GM10266 (cell line): ENCODE results near the gene KISS1R.
"Not testable (repeated sequence)": the region's sequence is repeated elsewhere in the genome, so short reads cannot be mapped to it uniquely, and the experiment has no call there.

Experiments
- DNase-seq: peaks from one replicate; pipeline ENCODE4 v3.0.0; 2012; ENCODE audit errors: extremely low spot score
- TF ChIP-seq, protein P1 (sequence below): IDR thresholded peaks from 2 replicates; pipeline ENCODE4 v1.5.1; 2012; ENCODE audit warnings: mild to moderate bottlenecking, low read depth; ENCODE audit not compliant: control insufficient read depth, insufficient read depth; ENCODE audit errors: missing control alignments

Gene KISS1R

DNA sequence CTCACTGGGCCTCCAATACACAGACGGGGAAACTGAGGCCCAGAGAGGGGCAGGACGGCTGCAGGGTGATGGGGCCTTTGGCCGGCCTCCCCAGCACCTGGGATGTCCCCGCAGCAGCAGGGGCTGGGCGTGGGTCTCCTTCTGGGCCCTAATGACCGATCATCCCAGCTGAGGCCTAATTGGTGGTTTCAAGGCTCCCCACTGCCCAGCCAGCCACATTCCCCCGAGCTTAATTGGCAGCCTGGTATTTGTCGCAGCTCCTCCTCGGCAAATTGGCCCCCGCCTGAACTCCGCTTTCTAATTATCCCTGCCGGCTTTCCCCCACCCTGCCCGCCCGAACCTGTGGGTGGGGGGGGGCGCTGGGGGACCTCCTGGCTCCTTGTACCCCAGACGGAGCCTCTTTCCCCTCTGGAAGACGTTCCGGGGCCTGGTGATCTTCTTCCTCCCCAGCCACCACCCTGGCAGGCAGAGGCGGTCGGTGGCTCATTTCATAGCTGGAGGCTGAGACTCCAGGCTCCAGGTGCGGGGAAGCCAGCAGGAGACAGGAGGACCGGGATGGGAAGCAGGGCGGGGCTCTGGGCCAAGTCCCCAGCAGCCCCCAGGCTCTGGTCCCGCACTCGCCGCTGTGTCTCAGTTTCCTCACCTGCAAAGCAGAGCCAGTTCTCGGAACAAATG, 39.8 kb downstream of the KISS1R start:
- TF ChIP-seq, protein P1, sequence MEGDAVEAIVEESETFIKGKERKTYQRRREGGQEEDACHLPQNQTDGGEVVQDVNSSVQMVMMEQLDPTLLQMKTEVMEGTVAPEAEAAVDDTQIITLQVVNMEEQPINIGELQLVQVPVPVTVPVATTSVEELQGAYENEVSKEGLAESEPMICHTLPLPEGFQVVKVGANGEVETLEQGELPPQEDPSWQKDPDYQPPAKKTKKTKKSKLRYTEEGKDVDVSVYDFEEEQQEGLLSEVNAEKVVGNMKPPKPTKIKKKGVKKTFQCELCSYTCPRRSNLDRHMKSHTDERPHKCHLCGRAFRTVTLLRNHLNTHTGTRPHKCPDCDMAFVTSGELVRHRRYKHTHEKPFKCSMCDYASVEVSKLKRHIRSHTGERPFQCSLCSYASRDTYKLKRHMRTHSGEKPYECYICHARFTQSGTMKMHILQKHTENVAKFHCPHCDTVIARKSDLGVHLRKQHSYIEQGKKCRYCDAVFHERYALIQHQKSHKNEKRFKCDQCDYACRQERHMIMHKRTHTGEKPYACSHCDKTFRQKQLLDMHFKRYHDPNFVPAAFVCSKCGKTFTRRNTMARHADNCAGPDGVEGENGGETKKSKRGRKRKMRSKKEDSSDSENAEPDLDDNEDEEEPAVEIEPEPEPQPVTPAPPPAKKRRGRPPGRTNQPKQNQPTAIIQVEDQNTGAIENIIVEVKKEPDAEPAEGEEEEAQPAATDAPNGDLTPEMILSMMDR: no peak
- no peak for DNase-seq

DNA sequence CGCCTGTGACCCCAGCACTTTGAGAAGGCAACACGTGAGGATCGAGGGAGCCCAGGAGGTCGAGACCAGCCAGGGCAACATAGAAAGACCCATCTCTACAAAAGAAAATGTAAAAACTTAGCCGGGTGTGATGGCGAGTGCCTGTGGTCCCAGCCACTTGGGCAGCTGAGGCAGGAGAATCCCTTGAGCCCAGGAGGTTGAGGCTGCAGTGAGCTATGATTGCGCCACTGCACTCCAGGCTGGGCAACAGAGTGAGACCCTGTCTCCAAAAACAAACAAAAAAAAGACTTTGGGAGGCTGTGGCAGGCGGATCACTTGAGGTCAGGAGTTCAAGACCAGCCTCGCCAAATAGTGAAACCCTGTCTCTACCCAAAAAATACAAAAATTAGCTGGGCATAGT, 40.4 kb downstream of the KISS1R start:
- not testable (repeated sequence) for DNase-seq

DNA sequence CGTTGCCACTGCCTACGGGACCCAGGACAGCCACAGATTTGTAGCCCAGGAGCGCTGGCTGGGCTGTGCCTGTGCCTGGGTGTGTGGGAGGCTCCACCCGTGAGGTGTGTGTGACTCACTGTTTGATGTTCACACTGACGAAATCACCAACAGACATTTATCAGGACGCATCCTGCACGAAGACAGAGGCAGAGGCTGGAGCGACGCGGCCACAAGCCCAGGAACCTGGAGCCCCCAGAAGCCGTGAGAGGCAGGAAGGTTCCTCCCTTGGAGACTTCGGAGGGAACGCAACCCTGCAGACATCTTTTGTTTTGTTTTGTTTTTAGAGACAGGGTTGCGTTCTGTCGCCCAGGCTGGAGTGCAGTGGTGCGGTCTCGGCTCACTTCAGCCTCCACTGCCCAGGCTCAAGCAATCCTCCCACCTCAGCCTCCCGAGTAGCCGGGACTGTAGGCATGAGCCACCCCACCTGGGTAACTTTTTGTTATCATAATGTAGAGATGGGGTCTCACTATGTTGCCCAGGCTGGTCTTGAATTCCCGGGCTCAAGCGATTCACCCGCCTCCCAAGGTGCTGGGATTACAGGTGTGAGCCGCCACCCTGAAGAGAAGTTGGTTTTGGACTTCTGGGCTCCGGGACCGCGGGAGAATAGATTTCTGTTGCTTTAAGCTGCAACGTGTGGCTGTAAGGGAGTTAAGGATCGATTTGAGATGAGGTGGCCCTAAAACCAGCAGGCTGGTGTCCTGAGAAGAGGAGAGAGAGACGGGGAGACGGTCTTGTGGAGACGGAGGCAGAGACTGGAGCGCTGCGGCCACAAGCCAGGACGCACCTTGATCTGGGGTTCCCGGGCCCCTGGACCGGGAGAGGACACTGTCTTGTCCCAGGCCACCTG, 42.1 kb downstream of the KISS1R start:
- TF ChIP-seq, protein P1: no peak
- DNase-seq: no peak

DNA sequence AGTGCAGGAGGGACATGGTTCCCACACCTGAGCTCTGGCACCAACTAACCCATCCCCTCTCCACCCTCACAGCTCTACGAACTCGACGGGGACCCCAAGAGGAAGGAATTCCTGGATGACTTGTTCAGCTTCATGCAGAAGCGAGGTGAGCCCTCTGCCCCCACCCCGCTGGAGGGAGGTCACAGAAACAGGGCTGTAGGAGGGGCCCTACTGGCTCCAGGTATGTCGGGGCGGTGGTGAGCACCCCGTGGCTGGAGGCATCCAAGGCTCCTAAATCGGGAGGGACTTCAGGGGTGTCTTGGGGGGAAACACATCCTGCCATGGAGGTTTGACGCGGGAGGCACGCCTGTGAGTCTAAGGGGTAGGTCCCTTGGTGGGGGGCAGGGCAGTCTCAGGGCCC, 42.9 kb downstream of the KISS1R start:
- TF ChIP-seq, protein P1: no peak
- DNase-seq: no peak

DNA sequence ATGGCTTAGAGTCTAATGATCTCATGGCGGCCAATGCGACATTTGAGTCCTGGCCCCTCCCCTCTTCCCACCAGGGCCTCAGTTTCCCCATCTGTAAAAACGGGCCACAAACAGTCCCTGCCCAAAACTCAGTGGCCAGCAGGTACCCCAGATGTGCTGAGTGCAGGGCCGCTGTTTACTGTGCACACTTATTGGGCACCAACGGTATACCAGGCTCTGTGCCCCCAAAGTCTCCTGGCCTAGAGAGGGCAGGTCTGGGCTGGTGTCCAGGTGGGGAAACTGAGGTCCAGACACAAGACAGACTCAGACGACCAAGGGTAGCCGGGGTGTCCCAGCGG, 43.4 kb downstream of the KISS1R start:
- no peak for DNase-seq
- TF ChIP-seq, protein P1: no peak

DNA sequence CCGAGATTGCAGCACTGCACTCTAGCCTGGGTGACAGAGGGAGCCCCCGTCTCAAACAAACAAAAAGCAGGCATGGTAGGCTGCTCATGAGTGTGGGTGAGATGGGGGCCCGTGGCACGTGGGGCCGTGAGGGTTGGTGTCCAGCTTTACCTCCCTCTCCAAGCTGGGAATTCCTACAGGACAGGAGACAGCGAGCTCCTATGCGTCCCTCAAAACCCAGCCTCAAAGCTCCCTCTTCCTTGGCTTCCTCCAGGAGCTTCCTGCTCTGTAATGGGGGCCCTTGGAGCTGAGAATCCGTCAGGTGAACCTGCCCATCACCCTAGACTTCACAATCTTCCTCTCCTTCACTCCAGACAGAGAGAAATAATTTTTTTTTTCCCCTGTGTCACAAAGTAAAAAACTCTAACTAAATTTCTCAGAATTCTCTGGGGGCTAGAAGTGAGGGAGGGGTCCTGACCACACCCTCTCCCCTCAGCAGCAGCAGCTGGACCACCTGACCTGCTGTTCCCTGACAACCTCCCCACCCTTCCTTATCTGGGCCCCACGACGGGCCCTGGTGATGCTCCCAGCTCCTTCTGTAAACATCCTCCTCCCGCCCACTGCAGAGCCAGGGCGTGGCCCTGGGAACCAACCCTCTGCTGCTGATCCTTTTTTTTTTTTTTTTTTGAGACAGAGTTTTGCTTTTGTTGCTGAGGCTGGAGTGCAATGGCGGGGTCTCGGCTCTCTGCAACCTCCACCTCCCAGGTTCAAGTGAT, 44.9 kb downstream of the KISS1R start:
- TF ChIP-seq, protein P1: no peak

DNA sequence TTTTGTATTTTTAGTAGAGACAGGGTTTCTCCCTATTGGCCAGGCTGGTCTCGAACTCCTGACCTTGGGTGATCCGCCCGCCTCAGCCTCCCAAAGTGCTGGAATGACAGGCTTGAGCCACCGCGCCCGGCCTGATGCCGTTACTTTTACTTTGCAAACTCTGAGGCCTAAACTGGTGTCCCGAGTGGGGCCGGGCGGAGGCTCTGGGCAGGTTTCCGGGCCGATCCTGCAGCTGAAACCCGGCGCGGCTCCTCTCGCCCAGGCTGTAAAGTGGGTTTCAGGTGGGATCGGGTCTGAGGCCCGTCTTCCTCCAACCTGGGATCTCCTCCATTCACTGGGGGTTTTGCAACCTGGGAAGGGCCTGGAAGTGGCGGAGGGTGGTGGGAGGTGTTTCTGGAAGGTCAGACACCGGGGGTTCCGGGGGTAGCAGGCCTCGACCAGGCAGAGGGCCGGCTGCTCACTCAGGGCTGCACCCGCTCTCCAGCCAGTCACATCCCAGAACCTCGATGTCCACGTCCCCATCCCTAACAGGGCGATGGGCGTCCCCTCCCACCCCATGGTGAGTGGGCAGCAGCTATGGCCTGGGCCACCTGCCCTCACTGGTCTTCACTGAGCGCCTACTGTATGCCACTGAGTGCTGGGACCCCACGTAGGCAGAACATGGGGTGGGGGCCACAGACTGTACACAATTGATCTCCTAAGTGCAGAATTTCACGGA, 45.7 kb downstream of the KISS1R start:
- DNase-seq: no peak
- TF ChIP-seq, protein P1: no peak

More for the DNA sequence above, 44.9 kb downstream of the KISS1R start:
- no peak for DNase-seq
